ENCODE data around the gene CCDC92. TPM values are rescaled to one million over a fixed set of nuclear protein-coding genes. Genes with fewer than 3 reads are reported as not detected.
A peak's percentile ranks its signal among the peaks of the same experiment; 100 is the strongest.

Gene CCDC92
- total and polyA plus RNA-seq, 2 of the 8 experiments (the other 6 are each of a cell fraction or from before 2014, with no cell fraction given) = 0.43 to 0.51 TPM

- H2AFZ ChIP-seq (ENCODE audit: low read length) = no peak overlapping the region
- H4K91ac ChIP-seq (replicated peaks; ENCODE audit: insufficient read length, low read length) = no peak overlapping the region
- H3K23ac ChIP-seq (ENCODE audit: insufficient read length) = no peak overlapping the region
- peak overlapping the region in 1 of 4 experiments; percentile 13; a peak in 2 of 7 replicates for H3K9ac ChIP-seq (replicated peaks in 1 of 4; ENCODE audit: extremely low read depth in 1 of 4, low read depth in 3 of 4, low read length in 3 of 4)
- no peak overlapping the region for H2AK5ac ChIP-seq (ENCODE audit: low read depth, low read length)
- H3K79me2 ChIP-seq (ENCODE audit: control insufficient read depth in 1 of 2, insufficient read depth in 2 of 2, low read length in 2 of 2) = no peaks in the 10 kb centered on the region
- H3K9me3 ChIP-seq (ENCODE audit: insufficient read depth in 2 of 2, low read depth in 1 of 2, low read length in 1 of 2) = no peaks in the 10 kb centered on the region
- no peak overlapping the region for H4K8ac ChIP-seq (ENCODE audit: extremely low read depth, insufficient read depth, low read length)
- no peak overlapping the region for H3K18ac ChIP-seq (ENCODE audit: extremely low read depth, low read length)
- H2BK120ac ChIP-seq (replicated peaks; ENCODE audit: low read depth, low read length) = no peak overlapping the region
- no peak overlapping the region for H3K4me2 ChIP-seq (ENCODE audit: insufficient read depth in 1 of 2, low read depth in 2 of 2, low read length in 2 of 2)
- no peak overlapping the region for H3K27ac ChIP-seq (ENCODE audit: low read depth, low read length)
- H2BK5ac ChIP-seq (ENCODE audit: low read depth, low read length) = no peak overlapping the region
- ChIA-PET POLR2A (ENCODE audit: partially characterized antibody) (no interaction called here), CTCF (ENCODE audit: partially characterized antibody) (interaction anchor here (0.6 to 1.5 kb wide), 4 partner anchors 8 to 796 kb away, joined by 3 to 5 read pairs (median 4); no protein-coding TSS in a partner anchor)
- no peaks in the 10 kb centered on the region for H3K23me2 ChIP-seq (ENCODE audit: low read depth, low read length)
- no peak for FAIRE-seq
- peaks cover 0 to 14% (median 9%) of the 10 kb centered on the region in 4 experiments; a peak in 4 of 8 replicates for H3K36me3 ChIP-seq (ENCODE audit: control insufficient read depth in 2 of 4, insufficient read depth in 4 of 4, low read length in 3 of 4)
- DNase-seq (ENCODE audit: low read depth in 1 of 2, low spot score in 2 of 2) = no peak
- 85% methylated on average over 9 of the region's 9 CpGs; no CpG with 5 or more reads in 1 of the 2 experiments for WGBS, 2 experiments (ENCODE audit: extremely low coverage in 1 of 2, insufficient coverage in 1 of 2, insufficient read length in 1 of 2, insufficient replicate concordance in 2 of 2, low coverage in 1 of 2, low lambda C conversion rate in 2 of 2, missing lambda C conversion rate in 1 of 2)
- peaks cover 3 to 11% of the 10 kb centered on the region in 2 experiments for H4K20me1 ChIP-seq (replicated peaks in 1 of 2; ENCODE audit: control insufficient read depth in 1 of 2, insufficient read depth in 2 of 2, low read length in 2 of 2)
- no peak overlapping the region for H2BK20ac ChIP-seq (ENCODE audit: low read length)
- no peaks in the 10 kb centered on the region for H3K27me3 ChIP-seq (replicated peaks in 1 of 4; ENCODE audit: control insufficient read depth in 3 of 4, extremely low read depth in 1 of 4, insufficient read depth in 3 of 4, low read length in 3 of 4)
- no peak overlapping the region for H4K5ac ChIP-seq (ENCODE audit: insufficient read length, low read depth, low read length)
- H3K4me1 ChIP-seq (replicated peaks in 1 of 4; ENCODE audit: control insufficient read depth in 3 of 4, insufficient read depth in 4 of 4, low read length in 3 of 4) = no peaks in the 10 kb centered on the region
- H3K79me1 ChIP-seq (ENCODE audit: low read depth, low read length) = no peaks in the 10 kb centered on the region; the same call in 1 of the 2 replicates
- H3K56ac ChIP-seq (replicated peaks; ENCODE audit: insufficient read length, low read depth, low read length) = no peak overlapping the region
- no peak overlapping the region for H2BK12ac ChIP-seq (ENCODE audit: low read depth, low read length)
- no peak overlapping the region for H3K4ac ChIP-seq (replicated peaks; ENCODE audit: insufficient read length, low read depth, low read length)
- H3K14ac ChIP-seq (ENCODE audit: insufficient read length) = no peak overlapping the region
- no peak overlapping the region for H2BK15ac ChIP-seq (ENCODE audit: low read length)
- H3K4me3 ChIP-seq (ENCODE audit: extremely low read depth in 1 of 4, insufficient read depth in 2 of 4, low read depth in 3 of 4, low read length in 4 of 4) = no peak overlapping the region
- no peak for TF ChIP-seq ASH2L (IDR thresholded peaks at IDR 0.05; ENCODE audit: low read length)
- TF ChIP-seq KDM5A (IDR thresholded peaks at IDR 0.05; ENCODE audit: low read length) = no peak
- no peak for TF ChIP-seq FOSL1 (IDR thresholded peaks at IDR 0.05; ENCODE audit: insufficient read depth, low read depth, low read length)
- TF ChIP-seq MAFK (IDR thresholded peaks at IDR 0.05; ENCODE audit: low read depth, low read length) = no peak
- no peak for TF ChIP-seq ATF2 (IDR thresholded peaks at IDR 0.05; ENCODE audit: low read length)
- TF ChIP-seq HDAC2 (IDR thresholded peaks at IDR 0.05; ENCODE audit: borderline replicate concordance in 1 of 2, low read depth in 2 of 2, low read length in 2 of 2) = no peak
- no peak for TF ChIP-seq CBX5 (IDR thresholded peaks at IDR 0.05; ENCODE audit: low read depth, low read length)
These were observed 35.4 kb upstream of the CCDC92 start for GRCh38 chr12:124007826-124008570.
